IPS-15b (cell line): ENCODE results near the gene FOXN4.

Experiments used
- H3K27me3 ChIP-seq: one replicate; pipeline ENCODE4 v1.6.1; 2013; ENCODE audit warnings: low read length; ENCODE audit not compliant: control insufficient read depth, insufficient read depth
- H3K36me3 ChIP-seq: one replicate; pipeline ENCODE4 v1.6.1; 2013; ENCODE audit warnings: low read length; ENCODE audit not compliant: control insufficient read depth, insufficient read depth
- H3K4me1 ChIP-seq: one replicate; pipeline ENCODE4 v1.6.1; 2013; ENCODE audit warnings: mild to moderate bottlenecking, low read length; ENCODE audit not compliant: control insufficient read depth, insufficient read depth
- H3K4me3 ChIP-seq: one replicate; pipeline ENCODE4 v1.5.1; 2013; ENCODE audit warnings: low read depth, low read length
- H3K9ac ChIP-seq: one replicate; pipeline ENCODE4 v1.6.1; 2013; ENCODE audit warnings: low read depth, mild to moderate bottlenecking, low read length
- H3K9me3 ChIP-seq: one replicate; pipeline ENCODE4 v1.6.1; 2013; ENCODE audit warnings: mild to moderate bottlenecking, low read length; ENCODE audit not compliant: control insufficient read depth, insufficient read depth

The FOXN4 gene

DNA sequence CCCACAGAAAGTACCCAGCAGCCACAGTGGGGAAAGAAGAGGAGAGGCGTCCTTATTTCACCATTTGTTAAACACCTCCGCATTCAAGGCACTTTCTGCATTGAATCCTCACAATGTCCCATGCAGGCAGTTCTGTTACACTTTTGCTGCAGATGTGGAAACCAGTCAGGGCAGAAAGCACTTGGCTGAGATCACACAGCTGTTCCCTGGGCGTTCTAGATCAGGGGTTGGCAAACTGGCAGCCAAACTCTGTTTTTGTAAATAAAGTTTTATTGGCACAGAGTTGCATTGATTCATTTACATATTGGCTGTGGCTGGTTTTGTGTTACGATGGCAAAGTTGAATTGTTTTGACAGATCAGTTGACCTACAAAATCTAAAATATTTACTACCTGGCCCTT, 20.1 kb downstream of the FOXN4 start:
- H3K4me3 ChIP-seq = no peak overlapping the region
- no peaks in the 10 kb centered on the region for H3K4me1 ChIP-seq
- no peak overlapping the region for H3K9ac ChIP-seq
- peaks cover 2% of the 10 kb centered on the region for H3K36me3 ChIP-seq
- H3K27me3 ChIP-seq = no peaks in the 10 kb centered on the region
- H3K9me3 ChIP-seq = no peaks in the 10 kb centered on the region

DNA sequence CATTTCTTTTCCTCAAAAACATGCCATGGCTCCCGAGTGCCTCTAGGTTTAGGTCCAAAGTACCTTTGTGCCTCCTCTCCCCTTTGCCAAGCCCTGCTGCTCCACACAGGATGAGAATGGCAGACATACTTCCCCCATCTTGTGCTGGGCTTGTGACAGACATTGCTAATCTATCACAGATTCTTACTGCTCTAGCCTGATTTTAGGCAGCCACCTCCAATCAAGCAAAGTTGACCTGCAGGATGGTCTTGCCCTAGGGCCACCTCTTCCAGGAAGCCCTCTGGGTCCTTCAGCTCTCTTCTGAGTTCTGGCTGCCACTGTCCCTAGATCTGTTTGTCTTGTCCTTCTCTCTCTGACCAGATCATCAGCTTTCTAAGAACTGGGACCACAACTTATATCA, 20.5 kb downstream of the FOXN4 start:
- Histone ChIP-seq H3K9me3 (no peaks in the 10 kb centered on the region), H3K36me3 (peaks cover 2% of the 10 kb centered on the region), H3K9ac (no peak overlapping the region), H3K4me3 (no peak overlapping the region), H3K27me3 (no peaks in the 10 kb centered on the region), H3K4me1 (no peaks in the 10 kb centered on the region)

DNA sequence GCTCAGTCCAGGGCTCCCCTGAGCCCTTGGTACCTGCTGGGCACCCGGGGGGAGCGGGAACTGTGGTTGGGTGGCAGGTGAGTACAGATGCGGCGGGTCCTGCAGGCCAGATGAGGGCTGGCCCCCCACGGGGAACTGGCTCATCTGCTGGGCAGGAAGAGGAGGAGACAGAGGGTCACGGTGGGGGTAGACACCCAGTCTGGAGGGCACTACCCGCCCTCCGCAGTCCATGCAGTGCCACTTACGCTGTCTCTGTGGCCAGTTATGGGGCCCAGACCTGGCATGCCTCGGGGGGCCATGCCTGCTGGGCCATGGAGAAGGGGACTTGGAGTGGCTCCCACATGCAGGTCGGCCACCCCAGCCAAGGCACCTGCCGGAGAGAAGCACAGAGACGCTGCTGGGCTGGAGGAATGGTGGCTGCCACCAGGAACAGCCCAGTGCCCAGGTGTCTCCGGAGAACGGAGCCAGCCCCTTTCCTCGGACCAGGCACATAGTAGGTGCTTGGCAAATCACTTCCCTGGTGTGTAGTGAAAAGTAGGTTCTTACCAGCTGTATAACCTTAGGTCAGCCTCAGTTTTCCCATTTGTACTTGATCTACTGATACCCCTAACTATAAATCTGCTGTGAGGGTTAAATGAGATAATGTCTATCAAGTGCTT, 21.1 kb downstream of the FOXN4 start:
- Histone ChIP-seq H3K9ac (no peak overlapping the region), H3K4me3 (no peak overlapping the region), H3K36me3 (peaks cover 2% of the 10 kb centered on the region), H3K9me3 (no peaks in the 10 kb centered on the region), H3K27me3 (no peaks in the 10 kb centered on the region), H3K4me1 (no peaks in the 10 kb centered on the region)

DNA sequence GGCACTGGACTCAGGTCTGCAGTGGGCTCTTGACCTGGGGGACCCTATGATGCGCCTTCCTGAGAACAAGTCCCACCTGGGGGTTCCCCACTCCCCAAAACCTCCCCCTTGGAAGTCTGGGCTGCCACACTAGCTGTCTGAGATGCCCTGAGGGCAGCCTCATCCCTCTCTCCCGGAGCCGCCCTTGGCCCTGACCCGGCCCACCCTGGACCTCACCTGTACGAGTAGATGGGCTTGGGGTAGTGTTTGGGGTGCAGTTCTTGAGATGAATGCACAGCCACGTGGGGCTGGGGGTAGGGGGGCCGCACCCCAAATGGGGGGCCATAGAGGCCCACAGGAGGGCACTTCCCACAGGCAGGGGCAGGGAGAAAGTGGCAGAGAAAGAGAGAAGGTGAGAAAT, 21.9 kb downstream of the FOXN4 start:
- no peaks in the 10 kb centered on the region for H3K9me3 ChIP-seq
- no peaks in the 10 kb centered on the region for H3K4me1 ChIP-seq
- no peak overlapping the region for H3K4me3 ChIP-seq
- no peak overlapping the region for H3K9ac ChIP-seq
- peaks cover 2% of the 10 kb centered on the region for H3K36me3 ChIP-seq
- H3K27me3 ChIP-seq = no peaks in the 10 kb centered on the region

DNA sequence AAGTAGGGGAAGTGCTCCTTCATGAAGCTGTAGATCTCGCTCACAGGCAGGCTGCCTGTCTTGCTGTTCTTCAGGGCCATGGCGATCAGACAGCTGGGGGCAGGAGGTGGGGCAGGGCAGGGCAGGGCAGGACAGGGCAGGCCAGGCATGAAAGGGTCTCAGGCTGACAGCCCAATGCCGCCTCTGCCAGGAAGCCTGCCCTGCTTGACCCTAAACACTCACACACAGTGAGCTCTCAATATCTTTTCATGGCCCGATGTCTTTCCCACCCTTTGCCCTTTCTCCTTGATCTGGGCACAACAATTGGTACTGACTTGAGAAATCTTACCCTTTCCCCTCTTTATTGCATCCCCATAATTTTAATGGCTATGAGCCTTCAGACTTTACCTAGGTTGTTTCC, 22.4 kb downstream of the FOXN4 start:
- Histone ChIP-seq H3K4me3 (no peak overlapping the region), H3K9ac (no peak overlapping the region), H3K9me3 (no peaks in the 10 kb centered on the region), H3K27me3 (no peaks in the 10 kb centered on the region), H3K4me1 (no peaks in the 10 kb centered on the region), H3K36me3 (peaks cover 2% of the 10 kb centered on the region)

DNA sequence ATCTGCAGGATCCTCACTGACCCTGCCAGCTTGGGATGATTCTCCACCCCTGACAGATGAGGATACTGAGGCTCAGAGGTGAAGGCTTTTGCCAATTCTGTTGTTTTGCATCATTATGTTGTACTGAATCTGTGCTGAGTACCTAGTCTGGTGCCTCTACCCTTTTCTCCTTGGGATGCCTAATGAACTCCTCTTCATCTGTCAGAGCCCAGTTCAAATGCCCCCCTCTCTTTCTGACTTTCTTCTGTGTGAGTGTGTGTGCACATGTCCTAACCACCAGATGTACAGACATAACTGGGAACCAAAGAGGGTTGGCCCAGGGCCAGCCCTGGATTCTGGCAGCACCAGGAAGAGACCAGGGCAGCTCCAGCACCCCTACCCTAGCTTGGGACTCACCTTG, 22.8 kb downstream of the FOXN4 start:
- Histone ChIP-seq H3K36me3 (peaks cover 2% of the 10 kb centered on the region), H3K4me1 (no peaks in the 10 kb centered on the region), H3K27me3 (no peaks in the 10 kb centered on the region), H3K9ac (no peak overlapping the region), H3K4me3 (no peak overlapping the region), H3K9me3 (no peaks in the 10 kb centered on the region)

DNA sequence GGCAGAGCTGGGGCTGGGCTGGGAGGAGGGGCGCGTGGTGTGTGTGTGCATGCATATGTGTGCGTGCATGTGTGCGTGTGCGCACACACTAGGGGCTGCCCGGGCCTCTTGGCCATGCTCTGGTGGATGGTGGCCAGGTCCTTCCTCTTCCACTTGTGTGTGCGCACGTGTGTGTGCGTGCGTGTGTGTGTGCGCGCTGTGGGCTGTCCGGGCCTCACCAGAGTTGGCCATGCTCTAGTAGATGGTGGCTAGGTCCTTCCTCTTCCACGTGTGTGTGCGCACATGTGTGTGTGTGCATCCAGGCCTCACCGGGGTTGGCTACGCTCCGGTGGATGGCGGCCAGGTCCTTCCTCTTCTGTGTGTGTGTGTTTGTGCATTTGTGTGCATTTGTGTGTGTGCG, 24.7 kb downstream of the FOXN4 start:
- H3K4me1 ChIP-seq = no peaks in the 10 kb centered on the region
- H3K9ac ChIP-seq = no peak overlapping the region
- no peaks in the 10 kb centered on the region for H3K27me3 ChIP-seq
- no peaks in the 10 kb centered on the region for H3K9me3 ChIP-seq
- no peak overlapping the region for H3K4me3 ChIP-seq
- peaks cover 2% of the 10 kb centered on the region for H3K36me3 ChIP-seq

DNA sequence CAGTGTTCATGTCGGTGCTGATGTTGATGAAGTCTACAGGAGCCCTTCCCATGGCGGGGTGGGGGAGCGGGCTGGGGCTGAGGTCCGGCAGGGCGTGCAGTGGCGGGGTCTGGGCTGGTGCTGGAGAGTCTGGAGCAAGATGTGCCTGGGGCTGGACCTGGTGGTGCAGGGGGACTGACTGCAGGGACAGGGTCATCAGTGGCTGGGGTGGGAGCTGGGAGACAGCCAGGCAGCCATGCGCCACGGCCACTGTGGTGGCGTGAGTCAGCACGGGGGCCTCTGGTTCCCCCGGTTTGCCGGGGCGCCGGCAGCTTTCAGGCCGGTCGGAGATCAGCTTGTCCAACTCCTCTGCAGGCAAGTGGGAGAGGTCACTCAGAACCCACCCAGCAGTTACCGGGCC, 27.6 kb downstream of the FOXN4 start:
- H3K9me3 ChIP-seq = no peaks in the 10 kb centered on the region
- H3K4me1 ChIP-seq = peaks cover 6% of the 10 kb centered on the region
- H3K9ac ChIP-seq = no peak overlapping the region
- H3K4me3 ChIP-seq = no peak overlapping the region
- no peaks in the 10 kb centered on the region for H3K36me3 ChIP-seq
- no peaks in the 10 kb centered on the region for H3K27me3 ChIP-seq

DNA sequence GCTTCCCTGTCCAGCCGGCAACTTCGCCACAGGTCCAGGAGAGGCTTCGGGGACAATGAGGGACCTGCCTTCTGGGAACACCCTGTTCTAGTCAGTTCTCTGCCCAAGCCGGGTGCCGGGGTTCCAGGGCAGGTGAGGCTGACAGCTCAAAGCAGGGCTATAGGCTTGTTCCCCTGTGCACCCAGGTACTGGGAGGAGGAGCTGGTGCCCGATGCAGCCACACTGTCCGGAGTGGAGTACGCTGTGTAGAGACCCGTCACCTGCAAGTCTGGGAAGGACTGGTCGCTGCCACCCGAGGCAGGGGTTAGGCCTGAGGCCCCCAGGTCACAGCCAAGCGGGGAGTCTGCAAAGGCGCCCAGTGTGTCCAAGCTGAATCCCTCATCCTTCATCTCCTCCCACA, 29.6 kb downstream of the FOXN4 start:
- Histone ChIP-seq H3K36me3 (no peaks in the 10 kb centered on the region), H3K9me3 (no peaks in the 10 kb centered on the region), H3K4me1 (peaks cover 6% of the 10 kb centered on the region), H3K9ac (no peak overlapping the region), H3K27me3 (no peaks in the 10 kb centered on the region), H3K4me3 (no peak overlapping the region)

DNA sequence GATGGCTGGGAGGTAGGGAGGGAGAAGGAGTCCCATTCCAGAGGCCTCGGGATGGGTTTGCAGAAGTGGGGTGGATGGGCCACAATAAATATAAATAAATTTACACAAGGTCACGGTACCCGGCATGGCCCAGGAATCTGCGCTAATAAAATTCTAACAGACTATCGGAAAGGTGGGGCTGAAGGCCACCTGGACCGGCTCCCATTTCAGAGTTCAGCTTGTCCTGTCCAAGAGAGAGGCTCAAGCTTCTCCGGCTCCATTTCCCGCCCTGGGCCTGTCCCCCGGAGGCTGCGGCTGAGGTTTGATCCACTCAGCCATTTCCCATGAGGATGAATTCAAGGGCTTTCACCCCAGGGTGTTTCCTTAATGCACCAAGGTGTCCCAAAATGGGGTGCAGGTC, 30.2 kb downstream of the FOXN4 start:
- Histone ChIP-seq H3K4me3 (no peak overlapping the region), H3K27me3 (no peaks in the 10 kb centered on the region), H3K4me1 (peaks cover 6% of the 10 kb centered on the region), H3K36me3 (no peaks in the 10 kb centered on the region), H3K9ac (no peak overlapping the region), H3K9me3 (no peaks in the 10 kb centered on the region)

DNA sequence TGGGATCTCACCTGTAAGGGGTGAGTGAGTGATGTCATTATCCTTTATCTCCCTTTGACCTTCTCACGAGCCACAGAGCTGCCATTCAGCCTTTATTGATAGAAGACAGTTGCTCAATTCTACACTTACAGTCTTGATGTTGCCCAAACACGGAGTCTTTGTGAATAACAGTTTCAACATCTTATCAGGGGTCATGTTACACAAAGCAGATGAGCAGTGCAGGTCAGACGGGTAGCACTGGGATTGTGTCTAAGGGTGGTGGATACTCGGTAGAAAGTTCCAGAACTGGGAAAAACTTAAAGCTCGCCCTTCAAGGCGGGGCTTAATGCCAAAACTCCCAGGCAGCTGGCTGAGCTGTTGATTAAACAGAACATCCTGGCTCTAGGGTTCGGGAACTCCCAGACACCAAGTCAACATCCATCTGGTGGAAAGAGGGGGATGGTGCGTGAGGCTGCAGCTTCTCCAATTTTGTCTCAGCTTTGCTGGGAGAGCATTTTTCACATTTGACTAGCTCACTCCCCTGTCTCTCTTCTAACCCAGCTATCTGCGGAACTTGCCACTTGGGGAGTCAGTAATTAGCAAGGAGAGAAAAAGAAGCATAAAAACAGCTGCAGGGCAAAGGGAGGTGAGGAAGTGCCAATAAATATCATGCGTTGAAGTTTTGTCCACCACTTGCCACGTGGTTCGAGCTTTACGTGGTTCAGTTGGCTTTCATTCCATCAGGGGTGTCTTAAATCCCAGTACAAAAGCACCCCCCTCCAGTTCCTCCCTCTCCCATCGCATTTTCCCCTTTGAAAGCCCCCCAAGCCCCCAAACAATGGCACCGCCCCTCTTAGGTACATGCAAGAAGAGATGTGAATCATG, 31.0 kb downstream of the FOXN4 start:
- H3K4me3 ChIP-seq = no peak overlapping the region
- H3K9ac ChIP-seq = no peak overlapping the region
- H3K9me3 ChIP-seq = no peaks in the 10 kb centered on the region
- no peaks in the 10 kb centered on the region for H3K27me3 ChIP-seq
- H3K4me1 ChIP-seq = peaks cover 6% of the 10 kb centered on the region
- H3K36me3 ChIP-seq = no peaks in the 10 kb centered on the region

DNA sequence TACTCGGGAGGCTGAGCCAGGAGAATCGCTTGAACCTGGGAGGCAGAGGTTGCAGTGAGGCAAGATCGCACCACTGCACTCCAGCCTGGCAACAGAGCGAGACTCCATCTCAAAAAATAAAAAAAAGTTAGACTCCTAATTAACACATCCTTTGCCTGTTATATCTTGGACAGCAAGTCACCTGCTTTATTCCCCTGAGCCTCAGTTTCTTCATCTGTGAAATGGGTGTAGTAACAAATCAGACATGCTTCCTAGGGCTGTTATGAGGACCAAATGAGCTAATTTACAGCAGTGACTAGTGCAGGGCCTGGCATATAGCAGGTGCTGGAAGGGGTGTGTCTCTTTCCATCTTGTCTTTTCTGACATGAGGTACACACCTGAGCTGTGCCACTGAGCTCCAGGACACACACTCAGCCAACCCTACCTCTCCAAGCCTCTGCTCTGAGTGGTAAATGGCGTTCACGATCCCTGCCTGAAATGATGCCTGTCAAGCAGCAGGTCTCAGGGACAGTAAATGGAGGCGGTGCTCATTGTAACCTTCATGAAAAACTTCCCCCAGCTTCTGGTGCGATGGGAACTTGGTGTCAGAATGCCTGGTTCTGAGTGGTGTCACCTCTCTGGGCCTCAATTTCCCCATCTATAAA, 31.7 kb downstream of the FOXN4 start:
- Histone ChIP-seq H3K9me3 (no peaks in the 10 kb centered on the region), H3K4me1 (peaks cover 6% of the 10 kb centered on the region), H3K27me3 (no peaks in the 10 kb centered on the region), H3K9ac (no peak overlapping the region), H3K4me3 (no peak overlapping the region), H3K36me3 (no peaks in the 10 kb centered on the region)
